IMR-90 (cell line): ENCODE data around the gene SMIM29.

Experiments
- CEBPB ChIP-seq: IDR thresholded peaks from 2 replicates; pipeline ENCODE4 v1.6.1; 2012; ENCODE audit warnings: low read depth, low read length, improper control_type of control experiment
- POLR2A ChIP-seq: IDR thresholded peaks from 2 replicates; pipeline ENCODE4 v1.6.1; 2012; ENCODE audit warnings: mild to moderate bottlenecking, low read depth, low read length
- RAD21 ChIP-seq: IDR thresholded peaks from 2 replicates; pipeline ENCODE4 v1.6.1; 2012; ENCODE audit warnings: low read length, improper control_type of control experiment
- RCOR1 ChIP-seq: IDR thresholded peaks from 2 replicates; pipeline ENCODE4 v1.6.1; 2012; ENCODE audit warnings: mild to moderate bottlenecking, low read length, improper control_type of control experiment; ENCODE audit not compliant: insufficient replicate concordance
- SMC3 ChIP-seq: fragments of 150-350 bp; IDR thresholded peaks from 2 replicates; pipeline ENCODE4 v1.6.1; 2016; ENCODE audit warnings: low read depth, mild to moderate bottlenecking, antibody characterized with exemption, low read length, moderate library complexity
- TF ChIP-seq, protein P1 (sequence below): conservative IDR thresholded peaks from 2 replicates; pipeline ENCODE4 v1.5.1; 2012; ENCODE audit warnings: mild to moderate bottlenecking, low read depth, low read length, improper control_type of control experiment

GRCh38 chr6:34260576-34261267 is 11.9 kb upstream of the SMIM29 start:
- TF ChIP-seq, protein P1, sequence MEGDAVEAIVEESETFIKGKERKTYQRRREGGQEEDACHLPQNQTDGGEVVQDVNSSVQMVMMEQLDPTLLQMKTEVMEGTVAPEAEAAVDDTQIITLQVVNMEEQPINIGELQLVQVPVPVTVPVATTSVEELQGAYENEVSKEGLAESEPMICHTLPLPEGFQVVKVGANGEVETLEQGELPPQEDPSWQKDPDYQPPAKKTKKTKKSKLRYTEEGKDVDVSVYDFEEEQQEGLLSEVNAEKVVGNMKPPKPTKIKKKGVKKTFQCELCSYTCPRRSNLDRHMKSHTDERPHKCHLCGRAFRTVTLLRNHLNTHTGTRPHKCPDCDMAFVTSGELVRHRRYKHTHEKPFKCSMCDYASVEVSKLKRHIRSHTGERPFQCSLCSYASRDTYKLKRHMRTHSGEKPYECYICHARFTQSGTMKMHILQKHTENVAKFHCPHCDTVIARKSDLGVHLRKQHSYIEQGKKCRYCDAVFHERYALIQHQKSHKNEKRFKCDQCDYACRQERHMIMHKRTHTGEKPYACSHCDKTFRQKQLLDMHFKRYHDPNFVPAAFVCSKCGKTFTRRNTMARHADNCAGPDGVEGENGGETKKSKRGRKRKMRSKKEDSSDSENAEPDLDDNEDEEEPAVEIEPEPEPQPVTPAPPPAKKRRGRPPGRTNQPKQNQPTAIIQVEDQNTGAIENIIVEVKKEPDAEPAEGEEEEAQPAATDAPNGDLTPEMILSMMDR = no peak
- TF ChIP-seq SMC3 (no peak), POLR2A (no peak), RAD21 (no peak), CEBPB (no peak), RCOR1 (no peak)
